HUES6 (cell line): ENCODE measurements around the gene NPHP3.

ENCODE experiments used
- H3K27ac ChIP-seq: 2 replicates; pipeline ENCODE4 v1.7.0; 2013; ENCODE audit warnings: low read depth, mild to moderate bottlenecking, low read length, inconsistent platforms
- H3K27me3 ChIP-seq: 2 replicates; pipeline ENCODE4 v1.6.1; 2013; ENCODE audit warnings: low read length; ENCODE audit not compliant: control insufficient read depth, insufficient read depth
- H3K36me3 ChIP-seq: 2 replicates; pipeline ENCODE4 v1.6.1; 2013; ENCODE audit warnings: low read length; ENCODE audit not compliant: control insufficient read depth, insufficient read depth
- H3K4me1 ChIP-seq: 2 replicates; pipeline ENCODE4 v1.6.1; 2013; ENCODE audit warnings: low read length; ENCODE audit not compliant: control insufficient read depth, insufficient read depth
- H3K4me3 ChIP-seq: 2 replicates; pipeline ENCODE4 v1.5.1; 2013; ENCODE audit warnings: low read depth, low read length
- H3K9ac ChIP-seq: one replicate; pipeline ENCODE4 v1.6.1; 2013; ENCODE audit warnings: mild to moderate bottlenecking, low read length
- H3K9me3 ChIP-seq: 2 replicates; pipeline ENCODE4 v1.6.1; 2013; ENCODE audit warnings: low read depth, low read length; ENCODE audit not compliant: control insufficient read depth, insufficient read depth

The NPHP3 gene

GRCh38 chr3:132726341-132726823 lies 4.2 kb upstream of the NPHP3 start:
- no peak overlapping the region for H3K4me3 ChIP-seq
- H3K9me3 ChIP-seq = no peaks in the 10 kb centered on the region
- no peak overlapping the region for H3K27ac ChIP-seq
- H3K27me3 ChIP-seq = no peaks in the 10 kb centered on the region
- H3K4me1 ChIP-seq = peaks cover 8% of the 10 kb centered on the region
- no peaks in the 10 kb centered on the region for H3K36me3 ChIP-seq
- H3K9ac ChIP-seq = no peak overlapping the region

GRCh38 chr3:132723024-132723950 lies 1.1 kb upstream of the NPHP3 start:
- Histone ChIP-seq H3K36me3 (peaks cover 10% of the 10 kb centered on the region), H3K27ac (no peak overlapping the region; the same call in 1 of the 2 replicates)

GRCh38 chr3:132721479-132722164 lies 587 bp downstream of the NPHP3 start:
- Histone ChIP-seq H3K9ac (peak overlapping the region; percentile 72), H3K9me3 (no peaks in the 10 kb centered on the region), H3K36me3 (peaks cover 17% of the 10 kb centered on the region), H3K4me3 (peak overlapping the region; percentile 83), H3K27ac (peak overlapping the region; percentile 55; the same call in 1 of the 2 replicates), H3K4me1 (peaks cover 11% of the 10 kb centered on the region), H3K27me3 (no peaks in the 10 kb centered on the region)

More at GRCh38 chr3:132723024-132723950, 1.1 kb upstream of the NPHP3 start:
- Histone ChIP-seq H3K9ac (peak overlapping the region; percentile 64), H3K27me3 (no peaks in the 10 kb centered on the region), H3K4me1 (peaks cover 11% of the 10 kb centered on the region), H3K9me3 (no peaks in the 10 kb centered on the region), H3K4me3 (peak overlapping the region; percentile 87)

- peaks cover 11% of the 10 kb centered on the region for H3K4me1 ChIP-seq
- H3K9ac ChIP-seq = peak overlapping the region; percentile 5
- peaks cover 21% of the 10 kb centered on the region for H3K36me3 ChIP-seq
- no peaks in the 10 kb centered on the region for H3K9me3 ChIP-seq
- no peaks in the 10 kb centered on the region for H3K27me3 ChIP-seq
- peak overlapping the region; percentile 34; the same call in 1 of the 2 replicates for H3K4me3 ChIP-seq
- no peak overlapping the region for H3K27ac ChIP-seq
Measured at GRCh38 chr3:132720228-132720627, 2.0 kb downstream of the NPHP3 start.

- Histone ChIP-seq H3K4me1 (peaks cover 5% of the 10 kb centered on the region; the same call in 1 of the 2 replicates), H3K9me3 (no peaks in the 10 kb centered on the region), H3K27ac (no peak overlapping the region), H3K4me3 (no peak overlapping the region), H3K9ac (no peak overlapping the region), H3K27me3 (no peaks in the 10 kb centered on the region), H3K36me3 (peaks cover 31% of the 10 kb centered on the region)
Measured at GRCh38 chr3:132716372-132716771, 5.8 kb downstream of the NPHP3 start.

GRCh38 chr3:132713977-132714727 lies 8.1 kb downstream of the NPHP3 start:
- no peak overlapping the region for H3K27ac ChIP-seq
- no peak overlapping the region for H3K4me3 ChIP-seq
- no peaks in the 10 kb centered on the region for H3K4me1 ChIP-seq
- H3K9ac ChIP-seq = no peak overlapping the region
- H3K9me3 ChIP-seq = no peaks in the 10 kb centered on the region
- peaks cover 42% of the 10 kb centered on the region for H3K36me3 ChIP-seq
- no peaks in the 10 kb centered on the region for H3K27me3 ChIP-seq

GRCh38 chr3:132710311-132710710 lies 11.9 kb downstream of the NPHP3 start:
- Histone ChIP-seq H3K4me1 (no peaks in the 10 kb centered on the region), H3K9me3 (no peaks in the 10 kb centered on the region), H3K27ac (no peak overlapping the region), H3K36me3 (peaks cover 46% of the 10 kb centered on the region), H3K4me3 (no peak overlapping the region), H3K27me3 (no peaks in the 10 kb centered on the region), H3K9ac (no peak overlapping the region)

GRCh38 chr3:132709761-132710160 lies 12.4 kb downstream of the NPHP3 start:
- no peak overlapping the region for H3K9ac ChIP-seq
- no peaks in the 10 kb centered on the region for H3K4me1 ChIP-seq
- no peak overlapping the region for H3K4me3 ChIP-seq
- no peaks in the 10 kb centered on the region for H3K9me3 ChIP-seq
- no peak overlapping the region for H3K27ac ChIP-seq
- peaks cover 48% of the 10 kb centered on the region for H3K36me3 ChIP-seq
- no peaks in the 10 kb centered on the region for H3K27me3 ChIP-seq

GRCh38 chr3:132703733-132704132 lies 18.5 kb downstream of the NPHP3 start:
- H3K4me1 ChIP-seq = no peaks in the 10 kb centered on the region
- no peak overlapping the region for H3K9ac ChIP-seq
- H3K4me3 ChIP-seq = no peak overlapping the region
- H3K27ac ChIP-seq = no peak overlapping the region
- no peaks in the 10 kb centered on the region for H3K9me3 ChIP-seq
- peaks cover 72% of the 10 kb centered on the region for H3K36me3 ChIP-seq
- H3K27me3 ChIP-seq = no peaks in the 10 kb centered on the region

- no peaks in the 10 kb centered on the region for H3K4me1 ChIP-seq
- no peak overlapping the region for H3K27ac ChIP-seq
- no peaks in the 10 kb centered on the region for H3K27me3 ChIP-seq
- H3K9ac ChIP-seq = no peak overlapping the region
- peaks cover 88% of the 10 kb centered on the region for H3K36me3 ChIP-seq
- H3K4me3 ChIP-seq = no peak overlapping the region
- no peaks in the 10 kb centered on the region for H3K9me3 ChIP-seq
Measured at GRCh38 chr3:132695422-132695821, 26.8 kb downstream of the NPHP3 start.
